T-cell (primary cell): ENCODE data around the gene TPST2. TPM values are rescaled to one million over a fixed set of nuclear protein-coding genes. Genes with fewer than 3 reads are reported as not detected.

Experiments
- ATAC-seq, 4 experiments: fragments of 200-7000 bp in 3 of 4; fragments of 150-1000 bp in 1 of 4; cut with Tn5 transposase; replicated peaks in 1 of 4; 1 replicate in 3 of 4; 2 replicates in 1 of 4; pipeline ENCODE4 v1.10.0; 2021; ENCODE audit warnings: moderate library complexity in 3 of 4, mild to moderate bottlenecking in 2 of 4, moderate number of reproducible peaks in 1 of 4
- CTCF ChIA-PET, 2 donors: fragments of 300-600 bp; sonication (Branson Sonifier 250); formaldehyde crosslinking; loops; one replicate each; lab custom pipeline; 2022; ENCODE audit warnings: antibody characterized with exemption in 2 of 2; lab: Charles Lee
- POLR2A ChIA-PET, 2 donors: fragments of 300-600 bp; sonication (Branson Sonifier 250); formaldehyde crosslinking; loops; one replicate each; lab custom pipeline; 2022; ENCODE audit warnings: antibody characterized with exemption in 2 of 2; lab: Charles Lee
- DNase-seq, 35 experiments: peaks; one replicate each; pipeline versions ENCODE4 v3.0.0 to v3.0.0-alpha.2; 2013 to 2023
- H3K27ac ChIP-seq: one replicate; pipeline ENCODE4 v1.5.1; 2013; ENCODE audit warnings: low read length
- H3K27me3 ChIP-seq, 2 experiments: replicated peaks in 1 of 2; 1 replicate in 1 of 2; 2 replicates in 1 of 2; pipeline versions ENCODE4 v1.6.1 to v1.7.0; 2013; ENCODE audit warnings: low read length in 1 of 2, mixed read lengths in 1 of 2; ENCODE audit not compliant: control insufficient read depth in 2 of 2, insufficient read depth in 2 of 2; ENCODE audit errors: extremely low read depth in 1 of 2
- H3K36me3 ChIP-seq, 2 donors: 1 replicate in 1 of 2; 2 replicates in 1 of 2; pipeline versions ENCODE4 v1.6.1 to v1.7.0; 2013; ENCODE audit warnings: low read length in 1 of 2; ENCODE audit not compliant: control insufficient read depth in 2 of 2, insufficient read depth in 1 of 2; ENCODE audit errors: extremely low read depth in 1 of 2
- H3K4me1 ChIP-seq, 2 experiments: 1 replicate in 1 of 2; 2 replicates in 1 of 2; pipeline versions ENCODE4 v1.6.1 to v1.7.0; 2013; ENCODE audit warnings: low read length in 2 of 2, mixed read lengths in 1 of 2; ENCODE audit not compliant: insufficient read depth in 2 of 2, control insufficient read depth in 1 of 2; ENCODE audit errors: extremely low read depth in 1 of 2
- H3K4me3 ChIP-seq, 2 donors: 1 replicate in 1 of 2; 2 replicates in 1 of 2; pipeline versions ENCODE4 v1.5.1 to v1.7.0; 2013; ENCODE audit warnings: mild to moderate bottlenecking in 2 of 2, low read length in 1 of 2, moderate library complexity in 1 of 2; ENCODE audit not compliant: control insufficient read depth in 1 of 2; ENCODE audit errors: extremely low read depth in 1 of 2
- H3K9me3 ChIP-seq: 2 replicates; pipeline ENCODE4 v1.7.0; 2013
- H3K27ac Mint-ChIP-seq, 2 donors: one replicate each; pipeline ENCODE4 v1.8.0; 2020 to 2021; ENCODE audit warnings: mild to moderate bottlenecking in 2 of 2, mixed read lengths in 2 of 2
- H3K27me3 Mint-ChIP-seq, 2 donors: one replicate each; pipeline ENCODE4 v1.8.0; 2021 to 2022; ENCODE audit warnings: mixed read lengths in 2 of 2
- H3K36me3 Mint-ChIP-seq: one replicate; pipeline ENCODE4 v1.8.0; 2021; ENCODE audit warnings: mixed read lengths
- H3K4me1 Mint-ChIP-seq, 3 donors: one replicate each; pipeline ENCODE4 v1.8.0; 2020 to 2022; ENCODE audit warnings: mixed read lengths in 3 of 3, mild to moderate bottlenecking in 1 of 3
- H3K4me3 Mint-ChIP-seq, 3 donors: one replicate each; pipeline ENCODE4 v1.8.0; 2020 to 2022; ENCODE audit warnings: mild to moderate bottlenecking in 3 of 3, mixed read lengths in 3 of 3, moderate library complexity in 3 of 3
- H3K9me3 Mint-ChIP-seq, 3 donors: one replicate each; pipeline ENCODE4 v1.8.0; 2020 to 2022; ENCODE audit warnings: mixed read lengths in 3 of 3
- total RNA-seq, 35 experiments: library from RNA in 6 of 35; stranded (reverse) in 6 of 35; fragments of 120-200 nt in 1 of 35; gene quantifications; one replicate each; pipeline versions ENCODE4 v1.2.1 to v1.2.4 and lab custom pipeline; 2013 to 2026

TPST2 gene
- total RNA-seq, 5 donors from 2014 or later (not counting 1 experiment from before 2014, with no cell fraction given), result 30.3 to 42.1 (median 38.0) TPM

DNA sequence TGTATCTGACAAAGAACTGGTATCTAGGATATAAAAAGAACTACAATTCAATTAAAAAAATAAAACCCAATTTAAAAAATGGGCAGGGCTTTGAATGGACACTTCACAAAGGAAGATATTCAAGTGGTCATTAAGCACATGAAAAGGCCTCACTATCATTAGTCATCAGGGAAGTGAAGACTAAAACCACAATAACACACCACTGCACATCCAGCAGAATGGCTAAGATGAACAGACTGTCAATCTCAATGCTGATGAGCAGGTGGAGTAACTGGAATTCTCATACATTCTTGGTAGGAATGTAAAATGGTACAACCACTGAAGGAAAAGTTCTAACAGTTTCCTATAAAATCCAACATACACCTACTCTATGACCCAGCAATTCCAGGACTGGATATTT is 115.2 kb downstream of the TPST2 start:
- Histone ChIP-seq H3K36me3 (peaks cover 0 to 69% of the 10 kb centered on the region in 2 donors), H3K9me3 (no peaks in the 10 kb centered on the region), H3K27me3 (no peaks in the 10 kb centered on the region), H3K4me3 (no peak overlapping the region), H3K4me1 (peaks cover 8 to 9% of the 10 kb centered on the region in 2 experiments), H3K27ac (no peak overlapping the region)
- Mint-ChIP-seq H3K27ac (no peak overlapping the region), H3K27me3 (no peaks in the 10 kb centered on the region), H3K9me3 (no peaks in the 10 kb centered on the region), H3K36me3 (peaks cover 74% of the 10 kb centered on the region), H3K4me1 (peaks cover 27 to 35% (median 31%) of the 10 kb centered on the region in 3 donors), H3K4me3 (no peak overlapping the region)
- CTCF ChIA-PET, result no interaction called here
- POLR2A ChIA-PET, result no interaction called here
- DNase-seq, result no peak
- ATAC-seq, result no peak

Other genes starting within 250 kb of the TPST2 start
- gene ASPHD2, start 160.9 kb downstream of the TPST2 start, total RNA-seq, result 1 to 10 TPM; 1.9 to 5.3 (median 4.3) TPM
- 10 to 100 TPM; 38.7 to 53.4 (median 50.0) TPM for gene HPS4, start 106.3 kb downstream of the TPST2 start, total RNA-seq
- gene SRRD, start 106.3 kb downstream of the TPST2 start, total RNA-seq, result 10 to 100 TPM; 17.4 to 23.3 (median 21.8) TPM
- 10 to 100 TPM; 63.0 to 91.8 (median 75.2) TPM for gene TFIP11, start 77.7 kb downstream of the TPST2 start, total RNA-seq
- gene CRYBB1, start 27.9 kb upstream of the TPST2 start, total RNA-seq, result not detected
- not detected for gene CRYBA4, start 31.8 kb upstream of the TPST2 start, total RNA-seq
- 100 to 1,000 TPM in 3 of 5 donors, 10 to 100 TPM in 2; 45.8 to 237 (median 207) TPM for gene MIAT, start 67.5 kb upstream of the TPST2 start, total RNA-seq